Activated CD4-positive, alpha-beta memory T cell treated with anti-CD3 and anti-CD28 coated beads, Interleukin-2, amount 10 ng/mL, durations not matched to agents 7 days and 5 days (primary cell): ENCODE measurements around the gene CDC45. TPM values are rescaled to one million over a fixed set of nuclear protein-coding genes. Genes with fewer than 3 reads are reported as not detected.

Source experiments
- CTCF ChIA-PET: fragments of 350-600 bp; sonication (Branson Sonifier 250); formaldehyde crosslinking; loops from one replicate; lab custom pipeline; 2021; ENCODE audit warnings: antibody characterized with exemption, inconsistent platforms; lab: Charles Lee
- POLR2A ChIA-PET: fragments of 350-600 bp; sonication (Branson Sonifier 250); formaldehyde crosslinking; loops from one replicate; lab custom pipeline; 2021; ENCODE audit warnings: antibody characterized with exemption; lab: Charles Lee
- DNase-seq: peaks from one replicate; pipeline ENCODE4 v3.0.0-alpha.2; 2020
- H3K27ac Mint-ChIP-seq: one replicate; pipeline ENCODE4 v1.8.0; 2021; ENCODE audit warnings: mild to moderate bottlenecking, mixed read lengths
- H3K27me3 Mint-ChIP-seq: one replicate; pipeline ENCODE4 v1.8.0; 2021; ENCODE audit warnings: mixed read lengths
- H3K36me3 Mint-ChIP-seq: one replicate; pipeline ENCODE4 v1.8.0; 2021; ENCODE audit warnings: low read depth, mixed read lengths
- H3K4me1 Mint-ChIP-seq: one replicate; pipeline ENCODE4 v1.8.0; 2021; ENCODE audit warnings: mixed read lengths
- H3K4me3 Mint-ChIP-seq: one replicate; pipeline ENCODE4 v1.8.0; 2021; ENCODE audit warnings: mild to moderate bottlenecking, mixed read lengths
- H3K9me3 Mint-ChIP-seq: one replicate; pipeline ENCODE4 v1.8.0; 2021; ENCODE audit warnings: mixed read lengths
- total RNA-seq, 2 experiments: library from RNA; stranded (reverse); gene quantifications; one replicate each; pipeline ENCODE4 v1.2.3, GENCODE V29; 2021

CDC45 gene
- total RNA-seq, 2 experiments from 2014 or later = 53.2 to 56.2 TPM

GRCh38 chr22:19554834-19555404 lies 75.2 kb downstream of the CDC45 start:
- Mint-ChIP-seq H3K9me3 (no peaks in the 10 kb centered on the region), H3K27me3 (peaks cover 13% of the 10 kb centered on the region), H3K4me3 (no peak overlapping the region), H3K27ac (no peak overlapping the region), H3K36me3 (no peaks in the 10 kb centered on the region), H3K4me1 (no peaks in the 10 kb centered on the region)
- DNase-seq = no peak
- ChIA-PET POLR2A (no interaction called here), CTCF (no interaction called here)

GRCh38 chr22:19555651-19556050 lies 75.9 kb downstream of the CDC45 start:
- Mint-ChIP-seq H3K27me3 (peaks cover 13% of the 10 kb centered on the region), H3K4me1 (no peaks in the 10 kb centered on the region), H3K27ac (no peak overlapping the region), H3K9me3 (no peaks in the 10 kb centered on the region), H3K4me3 (no peak overlapping the region), H3K36me3 (no peaks in the 10 kb centered on the region)
- no peak for DNase-seq
- ChIA-PET POLR2A (no interaction called here), CTCF (no interaction called here)

- no peak for DNase-seq
- Mint-ChIP-seq H3K4me1 (no peaks in the 10 kb centered on the region), H3K27me3 (peaks cover 15% of the 10 kb centered on the region), H3K36me3 (no peaks in the 10 kb centered on the region), H3K27ac (no peak overlapping the region), H3K9me3 (no peaks in the 10 kb centered on the region), H3K4me3 (no peak overlapping the region)
- ChIA-PET CTCF (no interaction called here), POLR2A (no interaction called here)
Measured at GRCh38 chr22:19556963-19557545, 77.3 kb downstream of the CDC45 start.

GRCh38 chr22:19559324-19559811 lies 79.6 kb downstream of the CDC45 start:
- H3K4me3 Mint-ChIP-seq = no peak overlapping the region
- ChIA-PET POLR2A (no interaction called here), CTCF (interaction anchor here (1.8 kb wide), 1 partner anchor 70 kb away, joined by 5 read pairs; no protein-coding TSS in a partner anchor)
- H3K4me1 Mint-ChIP-seq = no peaks in the 10 kb centered on the region
- H3K36me3 Mint-ChIP-seq = no peaks in the 10 kb centered on the region
- H3K27ac Mint-ChIP-seq = no peak overlapping the region
- peaks cover 9% of the 10 kb centered on the region for H3K27me3 Mint-ChIP-seq
- no peak for DNase-seq
- H3K9me3 Mint-ChIP-seq = no peaks in the 10 kb centered on the region

- no peaks in the 10 kb centered on the region for H3K9me3 Mint-ChIP-seq
- DNase-seq = no peak
- H3K4me3 Mint-ChIP-seq = no peak overlapping the region
- H3K27ac Mint-ChIP-seq = no peak overlapping the region
- POLR2A ChIA-PET = no interaction called here
- no peaks in the 10 kb centered on the region for H3K36me3 Mint-ChIP-seq
- no peaks in the 10 kb centered on the region for H3K4me1 Mint-ChIP-seq
- CTCF ChIA-PET = no interaction called here
- peaks cover 11% of the 10 kb centered on the region for H3K27me3 Mint-ChIP-seq
Measured at GRCh38 chr22:19559956-19560355, 80.2 kb downstream of the CDC45 start.

GRCh38 chr22:19565382-19566278 lies 85.9 kb downstream of the CDC45 start:
- no peak overlapping the region for H3K4me3 Mint-ChIP-seq
- no peak overlapping the region for H3K27ac Mint-ChIP-seq
- peaks cover 10% of the 10 kb centered on the region for H3K27me3 Mint-ChIP-seq
- CTCF ChIA-PET = no interaction called here
- H3K36me3 Mint-ChIP-seq = no peaks in the 10 kb centered on the region
- DNase-seq = no peak
- peaks cover 3% of the 10 kb centered on the region for H3K4me1 Mint-ChIP-seq
- POLR2A ChIA-PET = interaction anchor here (0.7 to 1.2 kb wide), 2 partner anchors 32 to 53 kb away, joined by 3 read pairs; no protein-coding TSS in a partner anchor
- H3K9me3 Mint-ChIP-seq = no peaks in the 10 kb centered on the region

- H3K4me3 Mint-ChIP-seq = no peak overlapping the region
- H3K27ac Mint-ChIP-seq = no peak overlapping the region
- ChIA-PET CTCF (no interaction called here), POLR2A (interaction anchor here (0.7 to 1.2 kb wide), 2 partner anchors 31 to 52 kb away, joined by 3 read pairs; no protein-coding TSS in a partner anchor)
- peaks cover 3% of the 10 kb centered on the region for H3K4me1 Mint-ChIP-seq
- DNase-seq = no peak
- no peaks in the 10 kb centered on the region for H3K9me3 Mint-ChIP-seq
- H3K27me3 Mint-ChIP-seq = peaks cover 7% of the 10 kb centered on the region
- H3K36me3 Mint-ChIP-seq = no peaks in the 10 kb centered on the region
Measured at GRCh38 chr22:19566279-19567156, 86.8 kb downstream of the CDC45 start.

GRCh38 chr22:19567157-19568009 lies 87.7 kb downstream of the CDC45 start:
- no peaks in the 10 kb centered on the region for H3K9me3 Mint-ChIP-seq
- ChIA-PET CTCF (interaction anchor here (0.7 kb wide), 1 partner anchor 117 kb away, joined by 3 read pairs; no protein-coding TSS in a partner anchor), POLR2A (no interaction called here)

GRCh38 chr22:19568337-19569275 lies 88.9 kb downstream of the CDC45 start:
- ChIA-PET POLR2A (interaction anchor here (0.8 to 0.9 kb wide), 2 partner anchors 45 to 47 kb away, joined by 3 read pairs; no protein-coding TSS in a partner anchor), CTCF (no interaction called here)
- H3K27me3 Mint-ChIP-seq = peaks cover 6% of the 10 kb centered on the region
- peaks cover 3% of the 10 kb centered on the region for H3K4me1 Mint-ChIP-seq
- no peaks in the 10 kb centered on the region for H3K9me3 Mint-ChIP-seq
- H3K27ac Mint-ChIP-seq = no peak overlapping the region
- H3K4me3 Mint-ChIP-seq = no peak overlapping the region
- no peaks in the 10 kb centered on the region for H3K36me3 Mint-ChIP-seq
- DNase-seq = no peak

More at GRCh38 chr22:19567157-19568009, 87.7 kb downstream of the CDC45 start:
- H3K4me3 Mint-ChIP-seq = no peak overlapping the region
- no peaks in the 10 kb centered on the region for H3K36me3 Mint-ChIP-seq
- H3K4me1 Mint-ChIP-seq = peaks cover 3% of the 10 kb centered on the region
- DNase-seq = no peak
- no peak overlapping the region for H3K27ac Mint-ChIP-seq
- peaks cover 7% of the 10 kb centered on the region for H3K27me3 Mint-ChIP-seq

GRCh38 chr22:19569276-19569640 lies 89.5 kb downstream of the CDC45 start:
- DNase-seq = no peak
- Mint-ChIP-seq H3K9me3 (no peaks in the 10 kb centered on the region), H3K36me3 (no peaks in the 10 kb centered on the region), H3K4me1 (peaks cover 3% of the 10 kb centered on the region), H3K27ac (no peak overlapping the region), H3K27me3 (peaks cover 6% of the 10 kb centered on the region), H3K4me3 (no peak overlapping the region)
- ChIA-PET CTCF (no interaction called here), POLR2A (interaction anchor here (0.9 kb wide), 1 partner anchor 46 kb away, joined by 3 read pairs; no protein-coding TSS in a partner anchor)

- Mint-ChIP-seq H3K36me3 (no peaks in the 10 kb centered on the region), H3K27me3 (peaks cover 3% of the 10 kb centered on the region), H3K4me1 (peaks cover 3% of the 10 kb centered on the region), H3K4me3 (no peak overlapping the region), H3K9me3 (no peaks in the 10 kb centered on the region), H3K27ac (no peak overlapping the region)
- DNase-seq = no peak
- ChIA-PET POLR2A (no interaction called here), CTCF (no interaction called here)
Measured at GRCh38 chr22:19569976-19570375, 90.3 kb downstream of the CDC45 start.
